Esophagus squamous epithelium (tissue), 4 donors: ENCODE results near the gene RNF212.

ENCODE experiments used
- POLR2A ChIP-seq, 4 donors: fragments of 450-650 bp; IDR thresholded peaks; one replicate each; pipeline ENCODE4 v1.6.1; 2017; ENCODE audit warnings: antibody characterized with exemption in 4 of 4, mild to moderate bottlenecking in 4 of 4, moderate library complexity in 3 of 4
- TF ChIP-seq, protein P1 (sequence below), 6 experiments: fragments of 450-650 bp in 4 of 6; fragments of 200-600 bp in 2 of 6; sonication (generic) in 2 of 6; IDR thresholded peaks; one replicate each; pipeline ENCODE4 v1.5.1; 2016 to 2019; ENCODE audit warnings: antibody characterized with exemption in 6 of 6, mild to moderate bottlenecking in 4 of 6, moderate library complexity in 4 of 6

- no peak for TF ChIP-seq POLR2A (IDR thresholded peaks at IDR 0.05)
- TF ChIP-seq, protein P1, sequence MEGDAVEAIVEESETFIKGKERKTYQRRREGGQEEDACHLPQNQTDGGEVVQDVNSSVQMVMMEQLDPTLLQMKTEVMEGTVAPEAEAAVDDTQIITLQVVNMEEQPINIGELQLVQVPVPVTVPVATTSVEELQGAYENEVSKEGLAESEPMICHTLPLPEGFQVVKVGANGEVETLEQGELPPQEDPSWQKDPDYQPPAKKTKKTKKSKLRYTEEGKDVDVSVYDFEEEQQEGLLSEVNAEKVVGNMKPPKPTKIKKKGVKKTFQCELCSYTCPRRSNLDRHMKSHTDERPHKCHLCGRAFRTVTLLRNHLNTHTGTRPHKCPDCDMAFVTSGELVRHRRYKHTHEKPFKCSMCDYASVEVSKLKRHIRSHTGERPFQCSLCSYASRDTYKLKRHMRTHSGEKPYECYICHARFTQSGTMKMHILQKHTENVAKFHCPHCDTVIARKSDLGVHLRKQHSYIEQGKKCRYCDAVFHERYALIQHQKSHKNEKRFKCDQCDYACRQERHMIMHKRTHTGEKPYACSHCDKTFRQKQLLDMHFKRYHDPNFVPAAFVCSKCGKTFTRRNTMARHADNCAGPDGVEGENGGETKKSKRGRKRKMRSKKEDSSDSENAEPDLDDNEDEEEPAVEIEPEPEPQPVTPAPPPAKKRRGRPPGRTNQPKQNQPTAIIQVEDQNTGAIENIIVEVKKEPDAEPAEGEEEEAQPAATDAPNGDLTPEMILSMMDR (IDR thresholded peaks at IDR 0.05), result no peak
Observed at GRCh38 chr4:1136048-1136447, 22.7 kb upstream of the RNF212 start.
